GM19468 (cell line): Measurements from ENCODE around the gene TGFB2.

Experiments
- ATAC-seq: cut with Tn5 transposase; IDR thresholded peaks from one replicate; pipeline ENCODE4 v1.9.1; 2021; ENCODE audit warnings: mild to moderate bottlenecking, moderate library complexity, moderate number of reproducible peaks; ENCODE audit not compliant: unreplicated experiment; ENCODE audit errors: extremely low read depth

The TGFB2 gene

GRCh38 chr1:218382261-218382660 lies 37.1 kb downstream of the TGFB2 start:
- no peak for ATAC-seq

GRCh38 chr1:218383051-218383450 lies 37.9 kb downstream of the TGFB2 start:
- ATAC-seq, result no peak

GRCh38 chr1:218383681-218384080 lies 38.5 kb downstream of the TGFB2 start:
- ATAC-seq, result no peak

- no peak for ATAC-seq
Measured at GRCh38 chr1:218384581-218384993, 39.5 kb downstream of the TGFB2 start.

- ATAC-seq, result no peak
Measured at GRCh38 chr1:218388591-218388990, 43.5 kb downstream of the TGFB2 start.

- no peak for ATAC-seq
Measured at GRCh38 chr1:218390618-218391017, 45.5 kb downstream of the TGFB2 start.

GRCh38 chr1:218392780-218393179 lies 47.6 kb downstream of the TGFB2 start:
- no peak for ATAC-seq

GRCh38 chr1:218394416-218394815 lies 49.3 kb downstream of the TGFB2 start:
- no peak for ATAC-seq

GRCh38 chr1:218394989-218395388 lies 49.9 kb downstream of the TGFB2 start:
- ATAC-seq, result no peak

GRCh38 chr1:218395916-218396315 lies 50.8 kb downstream of the TGFB2 start:
- ATAC-seq, result no peak

GRCh38 chr1:218397752-218398339 lies 52.7 kb downstream of the TGFB2 start:
- ATAC-seq, result no peak

- no peak for ATAC-seq
Measured at GRCh38 chr1:218400624-218401023, 55.5 kb downstream of the TGFB2 start.

GRCh38 chr1:218401441-218401997 lies 56.4 kb downstream of the TGFB2 start:
- no peak for ATAC-seq

GRCh38 chr1:218401998-218402785 lies 57.1 kb downstream of the TGFB2 start:
- no peak for ATAC-seq

GRCh38 chr1:218402786-218403120 lies 57.6 kb downstream of the TGFB2 start:
- no peak for ATAC-seq

- ATAC-seq, result no peak
Measured at GRCh38 chr1:218403300-218403699, 58.2 kb downstream of the TGFB2 start.

GRCh38 chr1:218407630-218408029 lies 62.5 kb downstream of the TGFB2 start:
- ATAC-seq, result no peak

GRCh38 chr1:218408135-218408534 lies 63.0 kb downstream of the TGFB2 start:
- no peak for ATAC-seq

- no peak for ATAC-seq
Measured at GRCh38 chr1:218408942-218409341, 63.8 kb downstream of the TGFB2 start.

GRCh38 chr1:218409946-218410510 lies 64.9 kb downstream of the TGFB2 start:
- no peak for ATAC-seq

- no peak for ATAC-seq
Measured at GRCh38 chr1:218411101-218411500, 66.0 kb downstream of the TGFB2 start.
